K562 (cell line): Measurements from ENCODE around the gene TBCCD1. TPM values are rescaled to one million over a fixed set of nuclear protein-coding genes. Genes with fewer than 3 reads are reported as not detected.

Source experiments
- ARNT ChIP-seq, 2 experiments: fragments of 450-650 bp; IDR thresholded peaks; 2 replicates each; pipeline ENCODE4 v1.6.1; 2016; ENCODE audit warnings: mild to moderate bottlenecking in 1 of 2
- BCOR ChIP-seq: fragments of 450-650 bp; IDR thresholded peaks from 2 replicates; pipeline ENCODE4 v1.6.1; 2016
- CEBPG ChIP-seq, 3 experiments: fragments of 200-800 bp in 1 of 3; sonication (Bioruptor generic) in 1 of 3; sonication (generic) in 1 of 3; formaldehyde crosslinking in 1 of 3; IDR thresholded peaks in 2 of 3; conservative IDR thresholded peaks in 1 of 3; 2 replicates each; pipeline versions ENCODE4 v1.6.1 to v1.8.0; 2016 to 2022; ENCODE audit warnings: missing compliant biosample characterization in 2 of 3, missing genetic modification characterization in 2 of 3, mild to moderate bottlenecking in 1 of 3, missing genetic modification reagents in 1 of 3
- CHD1 ChIP-seq: fragments of 200-600 bp; sonication (generic); IDR thresholded peaks from one replicate; pipeline ENCODE4 v1.6.1; 2012; ENCODE audit warnings: mild to moderate bottlenecking, moderate library complexity, low read length, inconsistent platforms
- CREB3L1 ChIP-seq: fragments of 450-650 bp; IDR thresholded peaks from 2 replicates; pipeline ENCODE4 v1.6.1; 2014; ENCODE audit warnings: low read depth, mild to moderate bottlenecking, moderate library complexity, borderline replicate concordance
- MAZ ChIP-seq, 2 experiments: fragments of 450-650 bp in 1 of 2; sonication (generic) in 1 of 2; formaldehyde crosslinking; IDR thresholded peaks in 1 of 2; conservative IDR thresholded peaks in 1 of 2; 2 replicates each; pipeline versions ENCODE4 v1.4.0 to v1.5.0; 2020; ENCODE audit warnings: mild to moderate bottlenecking in 1 of 2, missing genetic modification reagents in 1 of 2
- MGA ChIP-seq: fragments of 450-650 bp; IDR thresholded peaks from 2 replicates; pipeline ENCODE4 v1.6.1; 2016; ENCODE audit warnings: mild to moderate bottlenecking, moderate library complexity
- NR4A1 ChIP-seq, 2 experiments: fragments of 250-450 bp in 1 of 2; fragments of 450-650 bp in 1 of 2; sonication (Bioruptor Pico) in 1 of 2; IDR thresholded peaks; 2 replicates each; pipeline versions ENCODE4 v1.4.0 to v1.6.1; 2016 to 2020; ENCODE audit warnings: mild to moderate bottlenecking in 2 of 2, missing compliant biosample characterization in 1 of 2, missing genetic modification characterization in 1 of 2, moderate library complexity in 1 of 2
- TRIM24 ChIP-seq, 2 experiments: fragments of 450-650 bp; IDR thresholded peaks; 2 replicates each; pipeline ENCODE4 v1.6.1; 2016
- polyA plus RNA-seq, 8 experiments: library from polyadenylated mRNA; depleted of rRNA in 4 of 8; stranded (reverse) in 5 of 8; unstranded in 3 of 8; fragments of >200 nt; fragmentation: Nextera tagmentation in 2 of 8; fragmentation: Illumina TruSeq in 1 of 8; extraction: Ambion mirVana in 2 of 8; extraction: Trizol in 1 of 8; gene quantifications; 2 replicates each; pipeline versions ENCODE4 v1.2.1 to v1.2.3, GENCODE V29; 2011 to 2014; ENCODE audit warnings: inconsistent platforms in 1 of 8, missing spikeins in 1 of 8
- total RNA-seq, 7 experiments: library from RNA; depleted of rRNA in 6 of 7; stranded (reverse); fragments of >200 nt in 6 of 7; fragmentation: Illumina TruSeq in 2 of 7; extraction: Trizol in 2 of 7; gene quantifications; 2 replicates each; pipeline versions ENCODE4 v1.2.1 to v1.2.3, GENCODE V29; 2011 to 2021; ENCODE audit warnings: low replicate concordance in 1 of 7
- TF ChIP-seq, protein P1 (sequence below): sonication (generic); formaldehyde crosslinking; IDR thresholded peaks from 2 replicates; pipeline ENCODE4 v1.8.0; 2022; ENCODE audit warnings: missing genetic modification reagents, mild to moderate bottlenecking, borderline replicate concordance

The TBCCD1 gene
- total and polyA plus RNA-seq, 9 of the 15 experiments (the other 6 are each of a cell fraction or from before 2014, with no cell fraction given): 17.7 to 31.1 (median 21.2) TPM

- TF ChIP-seq, protein P1, sequence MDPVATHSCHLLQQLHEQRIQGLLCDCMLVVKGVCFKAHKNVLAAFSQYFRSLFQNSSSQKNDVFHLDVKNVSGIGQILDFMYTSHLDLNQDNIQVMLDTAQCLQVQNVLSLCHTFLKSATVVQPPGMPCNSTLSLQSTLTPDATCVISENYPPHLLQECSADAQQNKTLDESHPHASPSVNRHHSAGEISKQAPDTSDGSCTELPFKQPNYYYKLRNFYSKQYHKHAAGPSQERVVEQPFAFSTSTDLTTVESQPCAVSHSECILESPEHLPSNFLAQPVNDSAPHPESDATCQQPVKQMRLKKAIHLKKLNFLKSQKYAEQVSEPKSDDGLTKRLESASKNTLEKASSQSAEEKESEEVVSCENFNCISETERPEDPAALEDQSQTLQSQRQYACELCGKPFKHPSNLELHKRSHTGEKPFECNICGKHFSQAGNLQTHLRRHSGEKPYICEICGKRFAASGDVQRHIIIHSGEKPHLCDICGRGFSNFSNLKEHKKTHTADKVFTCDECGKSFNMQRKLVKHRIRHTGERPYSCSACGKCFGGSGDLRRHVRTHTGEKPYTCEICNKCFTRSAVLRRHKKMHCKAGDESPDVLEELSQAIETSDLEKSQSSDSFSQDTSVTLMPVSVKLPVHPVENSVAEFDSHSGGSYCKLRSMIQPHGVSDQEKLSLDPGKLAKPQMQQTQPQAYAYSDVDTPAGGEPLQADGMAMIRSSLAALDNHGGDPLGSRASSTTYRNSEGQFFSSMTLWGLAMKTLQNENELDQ (CRISPR knock-in tag): no peak
- TF ChIP-seq CREB3L1: no peak
- no peak for TF ChIP-seq ARNT (IDR thresholded peaks at IDR 0.05)
- TF ChIP-seq NR4A1 (CRISPR knock-in tag; IDR thresholded peaks at IDR 0.05): no peak
- TF ChIP-seq NR4A1 (tag; IDR thresholded peaks at IDR 0.05): no peak
- TF ChIP-seq MAZ (CRISPR knock-in tag; conservative IDR thresholded peaks at IDR 0.05 in 1 of 2, IDR thresholded peaks at IDR 0.05 in 1 of 2): peak; percentile 13 to 44; a peak in 2 of 4 replicates
- peak; percentile 86 for TF ChIP-seq CEBPG (CRISPR knock-in tag; IDR thresholded peaks at IDR 0.05)
- peak; percentile 31 to 92; a peak in 3 of 4 replicates for TF ChIP-seq CEBPG (tag; conservative IDR thresholded peaks at IDR 0.05 in 1 of 2, IDR thresholded peaks at IDR 0.05 in 1 of 2)
- peak; percentile 33; the same call in 1 of the 2 replicates for TF ChIP-seq MGA
- no peak for TF ChIP-seq CHD1
- no peak for TF ChIP-seq BCOR
- peak; percentile 27 to 76; a peak in 2 of 4 replicates for TF ChIP-seq TRIM24 (IDR thresholded peaks at IDR 0.05)
These were observed 29.6 kb upstream of the TBCCD1 start (continued) for GRCh38 chr3:186596568-186597287.
